ENCODE measurements around the gene SNN.

The SNN gene

DNA sequence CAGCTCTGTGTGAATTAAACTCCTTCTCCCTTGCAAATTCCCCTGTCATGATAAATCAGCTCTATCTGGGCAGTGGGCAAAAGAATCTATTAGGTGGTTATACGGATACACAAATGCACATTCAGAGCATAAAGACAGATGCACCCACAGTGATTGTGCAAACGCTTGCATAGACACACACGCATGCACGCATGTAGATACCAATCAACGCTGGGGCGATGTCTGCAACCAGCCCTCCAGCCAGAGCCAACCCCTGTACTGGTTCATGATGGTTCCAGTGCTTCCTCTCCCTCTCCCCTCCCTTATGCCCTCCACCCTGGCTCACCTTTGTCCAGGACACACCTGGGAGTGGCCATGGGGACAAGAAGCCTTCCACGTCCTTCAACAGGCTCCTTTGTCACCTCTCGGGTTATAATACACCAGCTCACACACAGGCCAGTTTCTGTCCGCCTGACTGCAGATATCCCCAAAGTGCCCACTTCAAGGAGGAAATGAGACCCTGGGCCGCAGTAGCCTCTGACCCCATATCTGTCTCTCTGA lies 33.1 kb upstream of the SNN start:
- DNase-seq (ENCODE audit: low read depth in 2 of 2), result no peak

DNA sequence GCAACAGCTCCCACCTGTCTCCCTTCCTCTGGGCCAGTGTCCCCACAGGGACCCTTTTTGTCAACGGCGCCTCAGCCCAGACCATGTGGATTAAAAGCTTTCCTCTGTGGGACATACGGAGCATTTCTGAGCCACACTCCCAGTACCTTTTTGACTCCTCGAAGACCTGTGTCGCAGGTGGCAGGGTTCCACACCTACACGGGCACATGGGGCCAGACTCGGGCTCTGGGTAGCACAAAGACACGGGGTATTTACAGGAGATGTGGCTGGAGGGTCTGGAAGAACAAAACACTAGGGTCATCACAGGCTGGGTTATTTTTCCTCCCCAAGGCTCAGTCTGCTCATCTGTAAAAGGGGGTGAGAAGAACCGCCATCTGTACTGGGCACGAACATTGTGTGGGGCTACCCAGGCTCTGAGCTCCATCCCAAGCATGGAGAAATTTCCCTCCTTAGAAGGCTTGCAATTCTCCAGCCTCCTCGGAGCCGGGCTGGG lies 32.5 kb upstream of the SNN start:
- DNase-seq (ENCODE audit: low read depth in 2 of 2), result no peak

DNA sequence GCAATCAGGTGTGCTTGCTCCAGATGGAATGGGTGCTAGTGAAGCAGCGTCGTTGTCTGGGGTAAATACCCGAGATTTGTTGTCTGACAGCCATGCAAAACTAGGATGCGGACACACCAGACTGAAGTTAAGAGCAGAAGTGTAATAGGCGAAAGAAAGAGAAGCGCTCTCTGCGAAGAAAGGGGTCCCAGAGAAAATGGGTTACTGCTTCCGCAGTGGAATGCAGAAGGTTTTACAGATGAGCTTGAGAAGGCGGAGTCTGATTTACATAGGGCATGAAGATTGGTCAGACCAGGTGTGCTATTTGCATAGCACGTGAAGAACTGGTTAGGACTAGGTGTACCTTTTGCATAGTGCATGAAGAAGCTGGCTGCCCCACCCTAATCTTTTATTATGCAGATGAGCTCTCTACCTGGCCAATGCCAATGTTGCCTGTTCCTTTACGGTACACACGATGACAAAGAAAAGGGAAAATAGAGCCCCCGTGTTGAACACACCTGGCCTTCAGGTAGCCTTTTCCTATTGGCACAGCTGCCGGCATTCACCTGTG lies 32.0 kb upstream of the SNN start:
- no peak for DNase-seq (ENCODE audit: low read depth in 2 of 2)

GRCh38 chr16:11637320-11637719 lies 30.9 kb upstream of the SNN start:
- DNase-seq (ENCODE audit: low read depth in 2 of 2), result no peak

GRCh38 chr16:11638140-11638539 lies 30.1 kb upstream of the SNN start:
- no peak for DNase-seq (ENCODE audit: low read depth in 2 of 2)

DNA sequence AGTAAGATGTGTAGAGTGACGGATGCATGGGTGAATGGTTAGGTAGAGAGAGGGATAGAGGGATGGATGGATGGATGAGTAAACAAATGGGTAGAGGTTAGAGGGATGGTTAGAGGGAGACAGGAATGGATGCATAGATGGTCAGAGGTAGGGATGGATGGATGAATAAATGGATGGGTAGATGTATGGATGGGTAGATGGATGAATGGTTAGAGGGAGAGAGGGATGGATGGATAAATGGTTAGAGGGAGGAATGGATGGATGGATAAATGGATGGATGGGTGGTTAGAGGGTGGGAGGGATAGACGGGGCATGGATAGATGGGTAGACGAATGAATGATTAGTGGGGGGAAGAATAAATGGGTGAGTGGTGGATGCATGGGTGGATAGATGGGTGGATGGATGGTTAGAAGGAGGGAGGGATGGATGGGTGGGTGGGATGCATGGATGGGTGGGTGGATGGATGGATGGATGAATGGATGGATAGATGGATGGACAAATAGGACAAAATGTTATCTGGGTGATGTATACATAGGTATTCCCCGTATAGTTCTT lies 29.2 kb upstream of the SNN start:
- DNase-seq (ENCODE audit: low read depth in 2 of 2), result no peak

- DNase-seq (ENCODE audit: low read depth in 2 of 2), result peak; percentile 90 to 92
Measured at GRCh38 chr16:11639925-11640899, 28.0 kb upstream of the SNN start.

DNA sequence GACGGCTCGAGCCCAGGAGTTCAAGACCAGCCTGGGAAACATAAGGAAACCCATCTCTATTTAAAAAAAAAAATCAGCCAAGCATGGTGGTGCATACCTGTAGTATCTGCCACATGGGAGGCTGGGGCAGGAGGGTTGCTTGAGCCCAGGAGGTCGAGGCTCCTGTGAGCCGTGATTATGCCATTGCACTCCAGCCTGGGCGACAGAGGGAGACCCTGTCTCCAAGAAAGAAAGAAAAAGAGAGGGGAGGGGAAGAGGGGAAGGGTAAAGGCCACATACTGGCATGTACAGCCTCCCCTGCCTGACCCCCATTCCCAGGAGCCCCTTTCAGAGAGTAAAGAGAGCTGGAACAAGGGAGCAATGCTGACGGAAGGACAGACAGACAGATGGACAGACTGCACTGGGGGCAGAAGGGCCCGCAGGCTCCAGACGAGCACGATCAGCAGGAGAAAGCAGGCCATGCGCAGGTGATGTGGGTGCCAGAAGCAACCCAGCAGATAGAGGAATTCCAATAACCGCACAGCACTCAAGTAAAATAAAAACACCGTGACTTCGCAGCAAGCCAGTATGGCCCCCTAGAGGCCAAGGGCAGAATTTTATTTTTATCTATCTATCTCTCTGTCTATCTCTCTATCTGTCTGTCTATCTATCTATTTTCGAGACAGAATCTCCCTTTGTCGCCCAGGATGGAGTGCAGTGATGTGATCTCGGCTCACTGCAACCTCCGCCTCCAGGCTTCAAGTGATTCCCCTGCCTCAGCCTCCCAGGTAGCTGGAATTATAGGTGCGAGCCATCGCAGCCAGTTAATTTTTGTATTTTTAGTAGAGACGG lies 27.1 kb upstream of the SNN start:
- DNase-seq (ENCODE audit: low read depth in 2 of 2), result peak; percentile 47 to 49

GRCh38 chr16:11642765-11643116 lies 25.5 kb upstream of the SNN start:
- no peak for DNase-seq (ENCODE audit: low read depth in 2 of 2)

DNA sequence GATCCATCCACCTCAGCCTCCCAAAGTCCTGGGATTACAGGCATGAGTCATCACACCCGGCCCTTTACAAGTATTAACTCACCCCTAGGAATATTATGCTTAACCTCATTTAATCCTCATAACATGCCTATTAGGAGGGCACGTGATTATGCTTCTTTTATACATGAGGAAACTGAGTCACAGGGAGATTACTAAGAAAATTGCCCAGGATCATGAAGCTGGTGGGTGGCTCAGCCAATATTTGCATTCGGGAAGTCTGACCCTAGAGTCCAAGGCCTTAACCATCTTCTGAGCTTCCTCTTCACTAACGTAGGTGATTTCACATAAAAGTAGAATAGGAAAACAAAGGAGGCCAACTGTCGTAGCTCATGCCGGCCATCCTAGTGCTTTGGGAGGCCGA lies 19.0 kb upstream of the SNN start:
- DNase-seq (ENCODE audit: low read depth in 2 of 2), result no peak

DNA sequence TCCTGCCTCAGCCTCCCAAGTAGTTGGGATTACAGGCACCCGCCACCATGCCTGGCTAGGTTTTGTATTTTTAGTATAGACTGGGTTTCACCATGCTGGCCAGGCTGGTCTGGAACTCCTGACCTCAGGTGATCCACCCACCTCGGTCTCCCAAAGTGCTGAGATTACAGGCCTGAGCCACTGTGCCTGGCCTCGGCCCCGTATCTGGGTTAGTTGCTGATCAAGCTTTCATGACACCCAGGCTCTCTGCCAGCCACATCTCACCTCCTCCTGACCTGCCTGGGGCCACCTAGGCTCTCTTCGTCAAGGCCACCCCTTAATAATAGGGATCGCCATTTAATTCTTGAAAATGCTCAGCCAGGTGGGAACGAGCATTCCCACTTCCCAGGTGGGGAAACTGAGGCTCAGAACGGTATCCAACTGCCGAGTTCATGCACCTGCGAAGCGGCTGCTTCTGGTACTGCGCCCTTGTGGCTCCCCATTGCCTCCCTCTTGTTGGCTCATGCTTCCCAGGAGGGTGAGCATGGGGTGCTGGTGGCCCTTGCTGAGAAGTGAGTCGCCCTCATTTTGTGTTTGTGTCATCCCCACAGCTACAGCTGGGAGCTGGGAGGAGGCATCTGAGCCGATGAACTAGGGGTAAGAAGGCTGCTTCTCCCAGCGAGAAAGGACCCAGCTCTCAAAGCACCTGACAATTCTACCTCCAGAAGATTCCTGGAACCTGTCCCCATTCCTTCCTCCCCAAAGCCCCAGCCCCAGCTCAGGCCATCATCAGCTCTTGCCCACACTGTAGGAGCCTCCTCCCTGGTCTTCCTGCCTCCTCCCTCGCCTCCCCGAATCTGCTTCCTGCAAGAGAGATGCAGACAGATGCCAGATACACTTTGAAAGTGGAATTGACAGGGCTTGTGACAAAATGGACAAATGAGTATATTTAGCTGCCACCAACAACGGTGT lies 17.3 kb upstream of the SNN start:
- DNase-seq (ENCODE audit: low read depth in 2 of 2), result no peak

- DNase-seq (ENCODE audit: low read depth in 2 of 2), result no peak
Measured at GRCh38 chr16:11651796-11652195, 16.5 kb upstream of the SNN start.

DNA sequence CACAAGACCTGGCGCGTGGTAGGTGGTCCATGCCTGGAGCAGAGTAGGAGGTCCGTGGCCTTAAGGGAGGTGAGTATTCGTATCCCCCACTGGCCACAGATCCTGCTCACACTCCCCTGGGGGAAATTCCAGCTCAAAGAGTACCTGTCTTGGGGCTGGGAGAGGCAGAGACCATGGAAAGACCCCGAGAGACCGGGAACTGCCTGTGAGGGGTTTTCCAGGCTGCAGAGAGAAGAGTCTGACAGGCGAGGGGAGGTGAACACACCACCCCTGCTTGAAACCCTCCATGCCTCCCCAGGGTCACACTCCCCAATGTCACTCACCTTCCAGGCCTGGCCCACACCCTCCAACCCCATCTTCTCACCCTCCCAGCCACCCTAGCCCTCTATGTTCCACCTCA lies 12.6 kb upstream of the SNN start:
- DNase-seq (ENCODE audit: low read depth in 2 of 2), result no peak

DNA sequence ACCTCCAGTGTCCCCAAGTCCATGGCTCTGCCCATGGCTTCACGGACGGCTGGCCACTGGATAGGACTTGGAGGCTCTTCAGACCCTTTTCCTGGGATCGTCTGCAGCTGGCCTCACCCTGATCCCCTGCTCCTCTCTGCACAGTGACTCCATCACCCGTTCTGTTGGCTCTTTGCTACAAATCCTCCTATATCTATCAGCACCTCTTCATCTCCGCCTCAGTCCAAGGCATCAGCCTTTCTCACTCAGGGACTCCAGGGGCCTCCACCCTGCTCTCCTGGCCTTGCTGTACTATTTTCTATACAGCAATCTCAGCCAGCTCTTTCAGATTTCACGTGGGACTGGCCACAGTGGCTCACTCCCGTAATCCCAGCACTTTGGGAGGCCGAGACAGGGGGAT lies 10.7 kb upstream of the SNN start:
- no peak for DNase-seq (ENCODE audit: low read depth in 2 of 2)

DNA sequence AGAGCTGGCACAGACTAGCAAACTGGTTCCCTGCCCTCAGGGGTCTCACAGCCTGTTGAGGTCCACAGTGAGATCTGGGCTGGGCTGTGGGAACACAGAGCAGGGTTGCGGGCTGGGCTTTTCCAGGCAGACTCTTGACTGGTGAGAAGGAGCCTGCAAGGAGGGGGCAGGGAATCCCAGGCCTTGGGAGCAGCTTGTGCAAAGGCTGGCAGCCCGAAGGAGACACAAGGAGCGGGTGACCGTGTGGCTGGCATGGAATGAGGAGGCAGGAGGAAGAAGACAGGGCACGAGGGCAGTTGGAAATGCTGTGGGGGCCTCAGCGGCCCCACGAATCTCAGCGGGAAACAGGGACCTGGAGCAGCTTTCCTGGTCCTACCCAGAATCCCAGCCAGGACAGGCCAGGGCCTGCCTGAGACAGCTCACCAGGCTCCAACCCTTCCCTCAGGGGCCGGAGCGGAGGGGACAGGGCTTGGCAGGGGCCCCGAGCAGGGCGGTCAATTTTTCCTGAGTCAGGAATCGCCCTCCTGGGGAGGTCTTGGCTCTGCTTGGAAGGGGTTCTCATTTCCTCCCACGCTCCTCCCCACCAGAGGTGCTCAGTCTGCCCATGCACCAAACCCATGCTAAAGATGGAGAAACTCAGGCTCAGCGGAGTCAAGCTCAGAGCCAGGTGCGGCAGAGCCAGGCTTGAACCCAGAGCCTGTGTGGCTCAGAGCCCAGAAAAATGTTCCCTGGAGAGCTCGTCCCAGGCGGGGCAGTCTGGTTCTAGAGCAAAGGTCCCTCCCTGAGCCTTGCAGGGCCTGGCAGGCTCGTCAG lies 9.2 kb upstream of the SNN start:
- no peak for DNase-seq (ENCODE audit: low read depth in 2 of 2)

GRCh38 chr16:11660565-11660964 lies 7.7 kb upstream of the SNN start:
- DNase-seq (ENCODE audit: low read depth in 2 of 2), result no peak

- DNase-seq (ENCODE audit: low read depth in 2 of 2), result no peak
Measured at GRCh38 chr16:11662582-11662981, 5.7 kb upstream of the SNN start.

- no peak for DNase-seq (ENCODE audit: low read depth in 2 of 2)
Measured at GRCh38 chr16:11665071-11665491, 3.2 kb upstream of the SNN start.

DNA sequence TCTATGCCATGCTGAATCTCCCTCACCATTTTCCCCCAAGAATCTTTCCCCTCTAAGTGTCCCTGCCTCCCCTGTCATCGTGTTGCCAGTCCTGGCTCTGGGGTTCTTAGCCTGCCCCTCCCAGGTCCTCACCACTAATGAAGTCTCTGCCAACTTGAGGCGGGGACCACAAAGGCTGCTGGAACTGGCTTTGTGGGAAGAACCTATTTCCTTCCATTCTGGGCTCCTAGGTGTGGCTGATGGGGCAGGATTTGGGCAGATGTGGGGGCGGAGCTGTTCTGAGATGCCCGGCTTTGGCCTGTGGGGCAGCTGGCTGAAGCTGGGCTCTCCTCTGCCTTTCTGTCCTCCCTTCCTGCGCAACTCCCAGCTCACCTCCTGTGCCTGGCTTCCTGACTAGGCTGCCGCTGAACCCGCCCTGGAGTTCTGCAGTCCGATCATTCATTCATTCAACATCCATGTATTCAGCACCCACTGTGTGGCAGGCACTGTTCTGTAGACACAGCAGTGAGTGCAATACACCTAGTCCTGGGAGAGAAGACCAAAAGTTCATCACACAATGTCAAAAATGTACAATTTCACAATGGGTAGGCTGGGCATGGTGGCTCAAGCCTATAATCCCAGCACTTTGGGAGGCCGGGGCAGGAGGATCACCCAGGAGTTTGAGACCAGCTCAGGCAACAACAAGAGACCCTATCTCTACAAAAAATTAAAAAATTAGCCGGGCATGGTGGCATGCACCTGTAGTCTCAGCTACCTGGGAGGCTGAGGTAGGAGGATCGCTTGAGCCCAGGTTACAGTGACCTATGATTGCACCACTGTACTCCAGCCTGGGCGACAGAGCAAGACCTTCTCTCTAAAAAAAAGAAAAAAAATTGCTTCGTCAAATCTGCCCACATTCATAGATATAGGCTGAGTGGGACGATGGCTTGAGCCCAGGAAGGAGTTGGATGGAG lies 1.9 kb upstream of the SNN start:
- no peak for DNase-seq (ENCODE audit: low read depth in 2 of 2)
